Measurements from ENCODE around the gene TAOK2. TPM values are rescaled to one million over a fixed set of nuclear protein-coding genes. Genes with fewer than 3 reads are reported as not detected.
A peak's percentile ranks its signal among the peaks of the same experiment; 100 is the strongest.

The TAOK2 gene
- polyA plus RNA-seq, 2 of the 4 experiments (the other 2 are of a cell fraction): 13.7 to 30.8 TPM

- TF ChIP-seq, protein P1, sequence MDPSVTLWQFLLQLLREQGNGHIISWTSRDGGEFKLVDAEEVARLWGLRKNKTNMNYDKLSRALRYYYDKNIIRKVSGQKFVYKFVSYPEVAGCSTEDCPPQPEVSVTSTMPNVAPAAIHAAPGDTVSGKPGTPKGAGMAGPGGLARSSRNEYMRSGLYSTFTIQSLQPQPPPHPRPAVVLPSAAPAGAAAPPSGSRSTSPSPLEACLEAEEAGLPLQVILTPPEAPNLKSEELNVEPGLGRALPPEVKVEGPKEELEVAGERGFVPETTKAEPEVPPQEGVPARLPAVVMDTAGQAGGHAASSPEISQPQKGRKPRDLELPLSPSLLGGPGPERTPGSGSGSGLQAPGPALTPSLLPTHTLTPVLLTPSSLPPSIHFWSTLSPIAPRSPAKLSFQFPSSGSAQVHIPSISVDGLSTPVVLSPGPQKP (IDR thresholded peaks at IDR 0.05; ENCODE audit: low read depth, low read length): no peak
- TF ChIP-seq EHF (CRISPR knock-in tag; IDR thresholded peaks at IDR 0.05): no peak
- no peak for TF ChIP-seq PBX3 (IDR thresholded peaks at IDR 0.05)
These were observed 19.7 kb downstream of the TAOK2 start (continued) for GRCh38 chr16:29993191-29993902.

DNA sequence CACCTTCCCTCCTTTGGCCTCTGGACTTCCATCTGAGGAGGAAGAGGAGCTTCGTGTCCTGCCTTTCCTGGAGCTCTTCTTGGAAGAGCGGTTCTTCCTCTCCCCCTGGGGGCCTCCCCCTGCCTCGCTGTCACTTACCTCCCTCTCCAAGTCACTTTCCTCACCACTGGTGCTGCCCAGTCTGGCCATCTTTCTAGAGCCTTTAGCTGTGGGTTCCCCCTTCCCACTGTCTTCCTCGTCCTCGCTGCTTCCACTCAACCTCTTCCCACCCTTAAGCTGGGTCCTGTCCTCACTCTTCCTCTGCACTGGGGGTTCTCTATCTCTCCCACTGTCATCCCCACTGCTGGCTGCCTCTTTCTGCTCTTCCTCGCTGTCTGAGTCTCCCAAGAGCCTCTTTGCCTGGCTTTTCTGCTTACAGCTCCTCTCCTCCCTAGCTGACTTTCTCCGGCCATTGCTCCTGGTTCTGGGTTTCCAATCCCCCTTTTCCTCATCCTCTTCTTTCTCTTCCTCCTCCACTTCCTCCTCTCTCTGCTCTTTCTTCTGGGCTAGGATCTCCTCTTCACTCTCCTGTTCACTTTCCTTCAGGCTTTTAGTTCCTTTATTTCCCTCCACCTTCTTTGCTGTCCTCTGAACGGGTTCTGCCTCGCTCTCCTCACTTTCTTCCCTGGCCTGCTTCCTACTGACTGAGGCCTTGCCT, 20.4 kb downstream of the TAOK2 start:
- ChIA-PET POLR2A (interaction anchor here (0.8 to 1.2 kb wide), 3 partner anchors 9 to 71 kb away, joined by 3 to 6 read pairs (median 3); partner anchors contain the start of gene TAOK2), CTCF (interaction anchor here (0.9 to 6.3 kb wide), 11 partner anchors 10 to 147 kb away, joined by 3 to 39 read pairs (median 4); no protein-coding TSS in a partner anchor)
- Histone ChIP-seq H3K4me1 (peaks cover 14% of the 10 kb centered on the region), H3K9me3 (no peaks in the 10 kb centered on the region), H3K27ac (peak overlapping the region in 1 of 2 experiments; percentile 97; a peak in 1 of 6 replicates), H3K4me2 (peak overlapping the region; percentile 92; the same call in 2 of the 3 replicates), H3K4me3 (no peak overlapping the region)
- DNase-seq (ENCODE audit: low read depth in 1 of 2, low spot score in 1 of 2): no peak
- FAIRE-seq: no peak
- WGBS (ENCODE audit: missing lambda C conversion rate): 97% methylated on average over 9 of the region's 9 CpGs
- TF ChIP-seq EP300 (IDR thresholded peaks at IDR 0.05): no peak
- no peak for TF ChIP-seq TP53 (CRISPR knock-in tag; IDR thresholded peaks at IDR 0.05)
- no peak for TF ChIP-seq MYC (IDR thresholded peaks at IDR 0.05; ENCODE audit: borderline replicate concordance, low read length)
- no peak for ATAC-seq

DNA sequence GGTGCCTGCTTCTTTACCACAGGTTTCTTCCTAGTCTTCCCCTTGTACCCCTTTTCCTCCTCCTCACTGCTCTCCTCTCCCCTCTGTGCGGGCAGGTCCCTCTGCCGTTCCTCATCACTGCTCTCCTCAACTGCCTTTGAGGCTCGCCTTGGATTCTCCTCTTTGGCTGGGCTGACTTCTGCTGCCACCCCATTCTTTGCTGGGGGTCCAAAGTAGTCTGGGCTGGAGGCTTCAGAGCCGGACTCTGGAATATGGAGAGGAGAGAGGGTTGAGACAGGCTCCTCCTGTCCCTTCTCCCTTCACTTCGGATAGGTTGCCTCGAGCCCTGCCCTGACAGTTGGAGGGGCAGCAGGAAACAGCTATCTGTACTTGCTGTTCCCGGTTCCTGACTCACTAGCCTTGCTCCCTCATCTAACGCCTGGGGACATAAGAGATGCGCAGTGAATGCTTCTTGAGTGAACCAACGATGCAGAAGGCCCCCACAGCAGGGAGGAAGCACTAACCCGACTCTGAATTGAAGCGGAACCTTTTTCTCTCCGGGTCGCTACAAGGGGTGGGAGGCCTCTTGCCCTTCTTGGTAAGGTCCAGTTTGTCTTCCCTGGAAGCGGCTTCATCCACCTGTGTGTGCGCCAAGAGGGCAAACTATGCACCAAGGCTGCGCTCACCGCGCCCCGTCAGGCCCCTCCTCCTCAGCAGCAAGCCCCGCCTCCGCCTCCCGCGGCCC, 21.1 kb downstream of the TAOK2 start:
- peak overlapping the region; percentile 92 for H3K4me2 ChIP-seq
- H3K9me3 ChIP-seq: no peaks in the 10 kb centered on the region
- peaks cover 14% of the 10 kb centered on the region for H3K4me1 ChIP-seq
- DNase-seq (ENCODE audit: low read depth in 1 of 2, low spot score in 1 of 2) (no peak), FAIRE-seq (no peak), ATAC-seq (peak; percentile 10; a peak in 5 of 6 replicates)
- POLR2A ChIA-PET: interaction anchor here (1.1 to 1.6 kb wide), 2 partner anchors 21 to 50 kb away, joined by 3 to 4 read pairs; partner anchors contain the start of gene TAOK2
- 59% methylated on average over 19 of the region's 24 CpGs for WGBS (ENCODE audit: missing lambda C conversion rate)
- H3K4me3 ChIP-seq: peak overlapping the region; percentile 89
- H3K27ac ChIP-seq: peak overlapping the region; percentile 94 to 97
- CTCF ChIA-PET: interaction anchor here (0.8 to 6.3 kb wide), 10 partner anchors 11 to 148 kb away, joined by 3 to 39 read pairs (median 3); no protein-coding TSS in a partner anchor
- TF ChIP-seq E2F6 (IDR thresholded peaks at IDR 0.05; ENCODE audit: borderline replicate concordance, low read depth) (no peak), CHD2 (IDR thresholded peaks at IDR 0.05; ENCODE audit: low read length, partially characterized antibody) (no peak), POLR2A (IDR thresholded peaks at IDR 0.05; ENCODE audit: low read length) (no peak), MAFK (IDR thresholded peaks at IDR 0.05; ENCODE audit: partially characterized antibody) (no peak)
- TF ChIP-seq, protein P2, sequence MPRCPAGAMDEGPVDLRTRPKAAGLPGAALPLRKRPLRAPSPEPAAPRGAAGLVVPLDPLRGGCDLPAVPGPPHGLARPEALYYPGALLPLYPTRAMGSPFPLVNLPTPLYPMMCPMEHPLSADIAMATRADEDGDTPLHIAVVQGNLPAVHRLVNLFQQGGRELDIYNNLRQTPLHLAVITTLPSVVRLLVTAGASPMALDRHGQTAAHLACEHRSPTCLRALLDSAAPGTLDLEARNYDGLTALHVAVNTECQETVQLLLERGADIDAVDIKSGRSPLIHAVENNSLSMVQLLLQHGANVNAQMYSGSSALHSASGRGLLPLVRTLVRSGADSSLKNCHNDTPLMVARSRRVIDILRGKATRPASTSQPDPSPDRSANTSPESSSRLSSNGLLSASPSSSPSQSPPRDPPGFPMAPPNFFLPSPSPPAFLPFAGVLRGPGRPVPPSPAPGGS (IDR thresholded peaks at IDR 0.05): no peak

Measured in A549 (cell line).